GM18507 (cell line): ENCODE data around the gene LRRC28.
A peak's percentile ranks its signal among the peaks of the same experiment; 100 is the strongest.

Experiments used
- DNase-seq: peaks from one replicate; pipeline ENCODE4 v3.0.0; 2011; ENCODE audit warnings: low read depth; ENCODE audit not compliant: insufficient read length; ENCODE audit errors: extremely low spot score
- FAIRE-seq: peaks from 2 replicates; lab custom pipeline; 2011; peaks lifted over from hg19 to GRCh38; lab: Jason Lieb, UNC

LRRC28 gene

GRCh38 chr15:99248000-99248715, 3.1 kb upstream of the LRRC28 start:
- DNase-seq (no peak), FAIRE-seq (no peak)

- no peak for FAIRE-seq
- no peak for DNase-seq
Observed at GRCh38 chr15:99249270-99249841, 1.9 kb upstream of the LRRC28 start, which contains the start of gene TTC23. Gene TTC23, minus strand, starts transcription at chr15:99249581. Its CDS starts 20,869 bp downstream, at chr15:99228712.

GRCh38 chr15:99250001-99250400, 1.3 kb upstream of the LRRC28 start:
- DNase-seq (no peak), FAIRE-seq (no peak)

- DNase-seq (no peak), FAIRE-seq (no peak)
Observed at GRCh38 chr15:99250494-99250856, 806 bp upstream of the LRRC28 start.

GRCh38 chr15:99252326-99252725, 1.0 kb downstream of the LRRC28 start:
- DNase-seq (no peak), FAIRE-seq (peak; percentile 54)

GRCh38 chr15:99253381-99254090, 2.3 kb downstream of the LRRC28 start:
- DNase-seq: no peak
- FAIRE-seq: no peak

- no peak for FAIRE-seq
- no peak for DNase-seq
Observed at GRCh38 chr15:99257107-99257750, 5.9 kb downstream of the LRRC28 start.

- FAIRE-seq (no peak), DNase-seq (no peak)
Observed at GRCh38 chr15:99264125-99264524, 12.8 kb downstream of the LRRC28 start.

GRCh38 chr15:99265541-99266070, 14.3 kb downstream of the LRRC28 start:
- no peak for DNase-seq
- FAIRE-seq: no peak

GRCh38 chr15:99267957-99268356, 16.7 kb downstream of the LRRC28 start:
- FAIRE-seq: no peak
- DNase-seq: no peak

GRCh38 chr15:99268431-99268830, 17.1 kb downstream of the LRRC28 start:
- FAIRE-seq (no peak), DNase-seq (no peak)

GRCh38 chr15:99273801-99274200, 22.5 kb downstream of the LRRC28 start:
- FAIRE-seq: no peak

GRCh38 chr15:99275061-99275460, 23.8 kb downstream of the LRRC28 start:
- no peak for DNase-seq
- FAIRE-seq: no peak

More at GRCh38 chr15:99273801-99274200, 22.5 kb downstream of the LRRC28 start:
- DNase-seq: no peak

GRCh38 chr15:99275525-99276128, 24.3 kb downstream of the LRRC28 start:
- FAIRE-seq: no peak
- DNase-seq: no peak

GRCh38 chr15:99279290-99279689, 28.0 kb downstream of the LRRC28 start:
- peak; percentile 35 for FAIRE-seq

GRCh38 chr15:99279827-99280226, 28.5 kb downstream of the LRRC28 start:
- no peak for DNase-seq
- FAIRE-seq: no peak

More at GRCh38 chr15:99279290-99279689, 28.0 kb downstream of the LRRC28 start:
- DNase-seq: no peak

- FAIRE-seq: no peak
- no peak for DNase-seq
Observed at GRCh38 chr15:99282121-99282520, 30.8 kb downstream of the LRRC28 start.

GRCh38 chr15:99282586-99282985, 31.3 kb downstream of the LRRC28 start:
- DNase-seq: no peak
- no peak for FAIRE-seq

- DNase-seq (no peak), FAIRE-seq (no peak)
Observed at GRCh38 chr15:99283717-99284116, 32.4 kb downstream of the LRRC28 start.

- no peak for FAIRE-seq
- no peak for DNase-seq
Observed at GRCh38 chr15:99291643-99292042, 40.4 kb downstream of the LRRC28 start.
